AG09319 (cell line): Measurements from ENCODE around the gene SETBP1.

Source experiments
- DNase-seq: peaks from one replicate; pipeline ENCODE4 v3.0.0-alpha.2; 2010; ENCODE audit warnings: low read depth; ENCODE audit errors: extremely low read depth
- TF ChIP-seq, protein P1 (sequence below): IDR thresholded peaks from 2 replicates; pipeline ENCODE4 v1.5.1; 2011; ENCODE audit warnings: low read depth, mild to moderate bottlenecking, inconsistent platforms, low read length, moderate library complexity

SETBP1 gene

DNA sequence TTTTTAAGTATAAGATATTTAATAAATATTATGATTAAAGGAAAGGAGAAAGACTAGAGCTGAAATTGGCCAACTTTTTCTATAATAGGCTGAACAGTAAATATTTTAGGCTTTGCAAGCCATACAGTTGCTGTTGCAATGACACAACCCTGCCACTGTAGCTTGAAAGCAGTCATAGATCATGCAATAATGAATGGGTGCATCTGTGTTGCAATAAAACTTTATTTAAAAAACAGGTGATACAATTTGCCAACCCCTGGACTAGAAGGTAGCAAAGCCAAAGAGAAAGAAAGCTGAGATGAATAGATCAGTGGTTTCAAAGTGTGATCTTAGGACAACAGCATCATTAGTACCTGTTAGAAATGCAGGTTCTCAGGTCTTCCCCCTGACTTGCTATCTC, 219.1 kb downstream of the SETBP1 start:
- DNase-seq = no peak
- TF ChIP-seq, protein P1, sequence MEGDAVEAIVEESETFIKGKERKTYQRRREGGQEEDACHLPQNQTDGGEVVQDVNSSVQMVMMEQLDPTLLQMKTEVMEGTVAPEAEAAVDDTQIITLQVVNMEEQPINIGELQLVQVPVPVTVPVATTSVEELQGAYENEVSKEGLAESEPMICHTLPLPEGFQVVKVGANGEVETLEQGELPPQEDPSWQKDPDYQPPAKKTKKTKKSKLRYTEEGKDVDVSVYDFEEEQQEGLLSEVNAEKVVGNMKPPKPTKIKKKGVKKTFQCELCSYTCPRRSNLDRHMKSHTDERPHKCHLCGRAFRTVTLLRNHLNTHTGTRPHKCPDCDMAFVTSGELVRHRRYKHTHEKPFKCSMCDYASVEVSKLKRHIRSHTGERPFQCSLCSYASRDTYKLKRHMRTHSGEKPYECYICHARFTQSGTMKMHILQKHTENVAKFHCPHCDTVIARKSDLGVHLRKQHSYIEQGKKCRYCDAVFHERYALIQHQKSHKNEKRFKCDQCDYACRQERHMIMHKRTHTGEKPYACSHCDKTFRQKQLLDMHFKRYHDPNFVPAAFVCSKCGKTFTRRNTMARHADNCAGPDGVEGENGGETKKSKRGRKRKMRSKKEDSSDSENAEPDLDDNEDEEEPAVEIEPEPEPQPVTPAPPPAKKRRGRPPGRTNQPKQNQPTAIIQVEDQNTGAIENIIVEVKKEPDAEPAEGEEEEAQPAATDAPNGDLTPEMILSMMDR = no peak

DNA sequence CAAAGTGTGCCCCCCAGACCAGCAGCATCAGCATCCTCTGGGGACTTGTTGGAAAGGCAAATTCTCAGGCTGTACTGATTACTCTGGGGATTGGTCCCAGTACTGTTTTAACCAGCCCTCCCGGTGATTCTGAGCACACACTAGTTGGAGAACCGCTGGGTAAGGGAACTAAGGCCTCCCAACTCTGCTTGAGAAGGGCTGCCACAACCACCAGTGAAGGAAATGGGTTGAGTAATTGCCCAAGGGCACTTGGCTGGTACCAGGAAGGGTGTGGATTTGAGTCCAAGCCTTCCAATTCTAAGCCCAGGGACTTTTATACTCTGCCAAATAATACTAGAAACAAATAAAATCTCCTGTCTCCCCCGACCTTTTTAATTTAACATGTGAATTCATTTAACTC, 219.9 kb downstream of the SETBP1 start:
- DNase-seq = no peak
- TF ChIP-seq, protein P1 = no peak

DNA sequence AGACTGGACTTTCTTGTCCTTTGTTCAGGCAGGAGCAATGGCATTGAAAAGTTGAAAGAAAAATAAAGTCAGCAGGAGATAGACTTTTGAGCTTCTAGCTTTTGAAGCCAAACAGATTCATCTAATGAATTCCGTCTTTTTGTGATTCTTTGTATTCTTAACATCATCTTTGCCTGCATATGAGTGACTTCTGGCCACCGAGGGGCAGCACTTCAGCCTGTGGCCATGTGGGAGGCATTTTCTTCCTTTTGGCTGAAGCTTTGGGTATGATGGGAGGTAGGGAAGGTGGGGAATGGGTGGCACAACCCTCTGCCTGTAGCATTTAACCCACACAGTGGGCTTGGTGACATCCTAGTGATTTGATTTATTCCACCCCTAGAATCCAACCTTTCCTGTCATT, 220.6 kb downstream of the SETBP1 start:
- DNase-seq = no peak
- TF ChIP-seq, protein P1 = no peak; the same call in 1 of the 2 replicates

DNA sequence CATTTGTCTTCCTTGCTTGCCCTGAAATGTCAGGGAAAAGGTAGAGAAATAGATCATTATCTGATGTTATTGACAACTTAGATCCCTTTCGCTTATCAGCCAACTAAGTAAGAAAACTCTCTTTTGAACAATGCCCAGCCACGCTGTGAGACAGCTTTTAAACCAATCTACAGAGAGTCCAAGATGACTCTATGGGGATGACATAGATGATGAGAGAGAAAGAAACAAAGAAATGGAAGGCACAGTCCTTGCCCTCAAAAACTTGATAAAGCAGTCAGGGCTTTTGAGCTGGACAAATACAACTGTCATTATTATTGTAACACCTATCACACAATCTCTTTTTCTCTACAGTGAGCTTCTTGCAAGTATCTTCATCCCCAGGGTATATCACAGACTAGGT, 222.6 kb downstream of the SETBP1 start:
- no peak for DNase-seq
- TF ChIP-seq, protein P1 = no peak

DNA sequence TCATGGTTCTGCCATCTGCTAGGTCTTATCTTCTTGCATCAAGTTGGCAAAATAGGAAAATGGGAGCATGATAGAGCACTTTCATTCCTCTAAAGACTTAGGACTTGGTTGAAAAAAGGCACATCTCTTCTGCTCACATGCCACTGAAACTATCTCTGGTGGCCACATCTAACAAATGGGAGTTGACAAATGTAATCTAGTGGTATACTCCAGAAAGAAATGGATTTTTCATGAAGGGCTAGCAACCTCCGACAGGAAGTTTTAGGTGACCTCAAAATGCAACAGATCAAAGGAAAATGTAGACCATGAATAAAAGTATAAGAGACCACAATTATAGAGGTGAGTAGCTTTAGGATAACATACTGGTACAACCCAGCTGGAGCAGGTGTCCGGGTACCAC, 224.1 kb downstream of the SETBP1 start:
- no peak for DNase-seq
- TF ChIP-seq, protein P1 = no peak

DNA sequence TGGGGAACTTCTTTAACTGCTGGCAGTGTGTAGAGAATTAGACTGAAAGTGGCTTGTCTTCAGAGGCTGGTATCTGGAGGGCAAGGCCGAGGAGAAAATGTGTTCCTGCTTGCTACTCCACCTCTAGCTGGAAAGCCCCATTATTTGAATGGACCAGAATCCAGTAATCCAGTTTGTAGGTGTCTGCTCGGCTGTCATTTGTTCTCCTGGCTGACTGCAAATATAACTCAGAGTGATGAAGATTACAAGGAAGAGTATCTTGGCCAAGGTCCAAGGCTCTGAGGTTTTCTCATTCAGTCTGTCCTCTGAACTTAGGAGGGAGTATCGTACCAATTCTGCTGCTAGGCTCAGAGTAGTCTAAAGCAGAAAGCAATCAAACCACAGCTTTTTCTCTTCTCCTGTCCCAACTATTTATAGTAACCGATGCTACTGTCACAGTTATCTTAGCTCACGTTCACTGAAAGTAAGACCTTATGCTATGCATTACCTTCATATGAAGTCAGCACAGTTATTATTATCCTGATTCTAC, 228.6 kb downstream of the SETBP1 start:
- no peak for DNase-seq
- TF ChIP-seq, protein P1 = no peak

DNA sequence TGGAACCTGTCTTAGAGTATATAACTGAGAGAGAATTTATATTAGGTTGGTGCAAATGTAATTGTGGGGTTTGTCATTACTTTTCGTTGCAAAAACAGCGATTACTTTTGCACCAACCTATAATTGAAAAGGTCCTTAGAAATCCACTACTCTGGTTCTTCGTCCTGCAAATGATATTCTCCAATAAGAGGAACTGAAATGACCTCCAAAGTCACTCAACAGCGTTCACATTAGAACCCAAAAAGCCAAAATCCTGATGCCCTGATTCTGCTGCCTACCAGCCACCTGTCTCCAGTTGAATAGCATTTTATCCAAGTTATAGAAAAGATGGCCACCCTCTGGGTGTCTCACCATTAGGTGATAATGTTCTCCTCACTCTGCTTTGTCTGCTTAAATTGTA, 230.6 kb downstream of the SETBP1 start:
- TF ChIP-seq, protein P1 = no peak
- no peak for DNase-seq
